Activated B cell treated with CpG ODN at 0.5 μM for 24 hours (primary cell): ENCODE data around the gene ADARB2. TPM values are rescaled to one million over a fixed set of nuclear protein-coding genes. Genes with fewer than 3 reads are reported as not detected.

ENCODE experiments used
- ATAC-seq: fragments of 200-7000 bp; cut with Tn5 transposase; one replicate; pipeline ENCODE4 v1.10.0; 2021; ENCODE audit warnings: low read depth, mild to moderate bottlenecking, moderate library complexity
- CTCF ChIA-PET: fragments of 350-600 bp; sonication (Branson Sonifier 250); formaldehyde crosslinking; loops from one replicate; lab custom pipeline; 2021; ENCODE audit warnings: antibody characterized with exemption; lab: Charles Lee
- POLR2A ChIA-PET: fragments of 350-600 bp; sonication (Branson Sonifier 250); formaldehyde crosslinking; loops from one replicate; lab custom pipeline; 2021; ENCODE audit warnings: antibody characterized with exemption; lab: Charles Lee
- DNase-seq: peaks from one replicate; pipeline ENCODE4 v3.0.0; 2022
- H3K27ac Mint-ChIP-seq: one replicate; pipeline ENCODE4 v1.8.0; 2020; ENCODE audit warnings: mixed read lengths
- H3K27me3 Mint-ChIP-seq: one replicate; pipeline ENCODE4 v1.8.0; 2021; ENCODE audit warnings: mixed read lengths
- H3K36me3 Mint-ChIP-seq: one replicate; pipeline ENCODE4 v1.8.0; 2021; ENCODE audit warnings: low read depth, mixed read lengths
- H3K4me1 Mint-ChIP-seq: one replicate; pipeline ENCODE4 v1.8.0; 2021; ENCODE audit warnings: mixed read lengths
- H3K4me3 Mint-ChIP-seq: one replicate; pipeline ENCODE4 v1.8.0; 2020; ENCODE audit warnings: mild to moderate bottlenecking, mixed read lengths
- H3K9me3 Mint-ChIP-seq: one replicate; pipeline ENCODE4 v1.8.0; 2020; ENCODE audit warnings: mixed read lengths
- CTCF ChIP-seq: fragments of 200-600 bp; IDR thresholded peaks from one replicate; pipeline ENCODE4 v1.8.0; 2022; ENCODE audit warnings: antibody characterized with exemption, mild to moderate bottlenecking
- intact Hi-C: fragments of 100-400 bp; cut with micrococcal nuclease; formaldehyde crosslinking; loops from one replicate; pipeline ENCODE4 v1.15.1; 2024
- total RNA-seq: library from RNA; stranded (reverse); gene quantifications from 2 replicates; pipeline ENCODE4 v1.2.3, GENCODE V29; 2022

ADARB2 gene
- total RNA-seq, 1 donor from 2014 or later = 0.11 TPM

DNA sequence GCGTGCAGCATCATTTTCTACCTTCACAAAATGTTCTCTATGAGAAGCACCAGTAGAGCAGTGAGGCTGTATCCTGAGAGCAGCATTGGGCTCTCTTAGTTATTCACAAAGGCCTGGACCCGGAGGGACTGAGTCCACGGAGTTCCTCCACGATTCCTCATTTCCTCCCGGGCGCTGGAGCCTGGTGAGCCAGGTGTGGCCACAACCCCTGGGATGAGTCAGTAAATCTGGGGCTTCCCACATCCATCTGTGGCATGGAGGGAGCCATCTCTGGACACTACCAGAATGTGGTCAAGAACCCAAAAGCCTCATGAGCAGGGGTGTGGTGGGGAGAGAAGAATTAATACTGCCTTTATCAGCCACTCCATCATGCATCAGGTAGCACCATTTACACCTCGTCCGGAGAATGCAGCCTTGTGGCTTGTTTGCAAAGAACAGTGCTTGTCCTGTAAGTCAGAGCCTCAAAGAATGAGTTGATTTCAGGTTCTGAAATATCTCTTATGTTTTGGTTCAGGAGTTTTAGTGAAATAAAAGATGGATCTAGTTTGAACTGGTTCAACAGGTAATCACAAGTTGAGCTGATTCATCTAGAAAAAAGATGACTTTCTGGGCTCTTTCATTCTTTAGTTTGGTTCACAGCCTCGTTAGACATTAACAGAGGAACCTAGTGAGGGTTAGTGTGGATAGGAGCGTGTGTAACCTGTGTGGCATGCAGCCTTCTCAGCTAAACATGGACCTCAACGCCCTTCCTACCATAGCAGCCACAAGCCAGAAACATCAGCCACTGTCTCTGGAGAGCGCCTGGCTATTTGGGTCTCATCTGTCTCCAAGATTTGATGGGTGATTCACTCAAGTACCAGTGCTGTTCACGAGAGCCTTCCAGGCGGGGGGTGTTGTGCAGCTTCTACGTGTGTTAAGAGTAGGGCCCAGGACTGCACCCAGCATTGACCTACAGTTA lies 586.0 kb downstream of the ADARB2 start:
- H3K4me3 Mint-ChIP-seq = no peak overlapping the region
- H3K27ac Mint-ChIP-seq = no peak overlapping the region
- intact Hi-C loops = loop anchor here (10.0 kb wide), 1 partner anchor 173 kb away; no protein-coding TSS in a partner anchor
- H3K36me3 Mint-ChIP-seq = no peaks in the 10 kb centered on the region
- peaks cover 6% of the 10 kb centered on the region for H3K27me3 Mint-ChIP-seq
- TF ChIP-seq CTCF = no peak
- peaks cover 2% of the 10 kb centered on the region for H3K9me3 Mint-ChIP-seq
- H3K4me1 Mint-ChIP-seq = no peaks in the 10 kb centered on the region
- POLR2A ChIA-PET = no interaction called here
- ATAC-seq = no peak
- CTCF ChIA-PET = no interaction called here
- DNase-seq = no peak

- POLR2A ChIA-PET = no interaction called here
Observed at GRCh38 chr10:1150638-1150955, 586.7 kb downstream of the ADARB2 start.

GRCh38 chr10:1149793-1150637 lies 587.3 kb downstream of the ADARB2 start:
- CTCF ChIA-PET = no interaction called here
- H3K9me3 Mint-ChIP-seq = peaks cover 6% of the 10 kb centered on the region
- intact Hi-C loops = loop anchor here (10.0 kb wide), 1 partner anchor 175 kb away; no protein-coding TSS in a partner anchor

More at GRCh38 chr10:1150638-1150955, 586.7 kb downstream of the ADARB2 start:
- Mint-ChIP-seq H3K27me3 (peaks cover 6% of the 10 kb centered on the region), H3K36me3 (no peaks in the 10 kb centered on the region), H3K4me3 (no peak overlapping the region), H3K9me3 (peaks cover 4% of the 10 kb centered on the region), H3K27ac (no peak overlapping the region), H3K4me1 (no peaks in the 10 kb centered on the region)
- intact Hi-C loops = loop anchor here (10.0 kb wide), 1 partner anchor 174 kb away; no protein-coding TSS in a partner anchor
- TF ChIP-seq CTCF = no peak
- DNase-seq (no peak), ATAC-seq (no peak)
- CTCF ChIA-PET = no interaction called here

GRCh38 chr10:1148855-1149605 lies 588.3 kb downstream of the ADARB2 start:
- ChIA-PET CTCF (no interaction called here), POLR2A (no interaction called here)
- H3K4me1 Mint-ChIP-seq = no peaks in the 10 kb centered on the region
- no peaks in the 10 kb centered on the region for H3K36me3 Mint-ChIP-seq
- peaks cover 8% of the 10 kb centered on the region for H3K27me3 Mint-ChIP-seq
- peaks cover 11% of the 10 kb centered on the region for H3K9me3 Mint-ChIP-seq
- H3K4me3 Mint-ChIP-seq = no peak overlapping the region
- no peak for DNase-seq
- no peak for TF ChIP-seq CTCF
- intact Hi-C loops = no loop called here
- no peak for ATAC-seq
- no peak overlapping the region for H3K27ac Mint-ChIP-seq

More at GRCh38 chr10:1149793-1150637, 587.3 kb downstream of the ADARB2 start:
- H3K36me3 Mint-ChIP-seq = no peaks in the 10 kb centered on the region
- DNase-seq = no peak
- H3K4me1 Mint-ChIP-seq = no peaks in the 10 kb centered on the region
- H3K27me3 Mint-ChIP-seq = peaks cover 6% of the 10 kb centered on the region
- TF ChIP-seq CTCF = no peak
- POLR2A ChIA-PET = no interaction called here
- H3K4me3 Mint-ChIP-seq = no peak overlapping the region
- no peak overlapping the region for H3K27ac Mint-ChIP-seq
- no peak for ATAC-seq
